ENCODE measurements around the gene CAMKK2. TPM values are rescaled to one million over a fixed set of nuclear protein-coding genes. Genes with fewer than 3 reads are reported as not detected.

CAMKK2 gene
- total RNA-seq, 4 donors from 2014 or later, result 17.5 to 155 (median 47.7) TPM

DNA sequence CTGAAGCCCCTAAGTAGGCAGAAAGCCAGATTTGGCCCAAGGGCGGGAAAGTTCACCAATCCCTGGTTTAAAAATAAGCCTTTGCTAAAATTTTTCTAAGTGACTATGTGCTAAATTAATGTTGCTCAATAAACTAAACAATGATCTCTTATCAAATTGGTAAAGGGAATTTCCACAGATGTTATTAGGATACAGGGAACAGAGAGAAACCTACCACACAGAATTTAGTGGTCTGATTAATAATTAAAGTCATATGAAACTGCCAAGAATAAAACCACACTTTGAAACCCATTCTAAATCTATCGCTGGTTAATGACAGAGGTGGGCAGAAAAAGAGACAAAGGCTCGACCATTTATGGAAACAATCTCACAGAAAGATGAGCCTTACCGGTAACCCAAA is 33.7 kb upstream of the CAMKK2 start:
- in situ Hi-C loops (cut with MboI; ENCODE audit: low pct_ligation_motif_present in 1 of 4, low pct_unique_long_range_greater_than_20kb in 1 of 4, low sequenced_read_pairs in 3 of 4), result loop anchor here (10.0 to 25.0 kb wide), 3 partner anchors 105 to 115 kb away; no protein-coding TSS in a partner anchor
- Histone ChIP-seq H3K27ac (no peak overlapping the region), H3K36me3 (peaks cover 0 to 74% (median 36%) of the 10 kb centered on the region in 4 donors), H3K4me1 (peaks cover 0 to 3% (median 1%) of the 10 kb centered on the region in 4 donors), H3K27me3 (no peaks in the 10 kb centered on the region), H3K9me3 (no peaks in the 10 kb centered on the region), H3K4me3 (no peak overlapping the region)
- TF ChIP-seq EP300 (IDR thresholded peaks at IDR 0.05; ENCODE audit: low read depth) (no peak), POLR2A (IDR thresholded peaks at IDR 0.05) (no peak), POLR2AphosphoS5 (IDR thresholded peaks at IDR 0.05) (no peak)
- TF ChIP-seq, protein P1, sequence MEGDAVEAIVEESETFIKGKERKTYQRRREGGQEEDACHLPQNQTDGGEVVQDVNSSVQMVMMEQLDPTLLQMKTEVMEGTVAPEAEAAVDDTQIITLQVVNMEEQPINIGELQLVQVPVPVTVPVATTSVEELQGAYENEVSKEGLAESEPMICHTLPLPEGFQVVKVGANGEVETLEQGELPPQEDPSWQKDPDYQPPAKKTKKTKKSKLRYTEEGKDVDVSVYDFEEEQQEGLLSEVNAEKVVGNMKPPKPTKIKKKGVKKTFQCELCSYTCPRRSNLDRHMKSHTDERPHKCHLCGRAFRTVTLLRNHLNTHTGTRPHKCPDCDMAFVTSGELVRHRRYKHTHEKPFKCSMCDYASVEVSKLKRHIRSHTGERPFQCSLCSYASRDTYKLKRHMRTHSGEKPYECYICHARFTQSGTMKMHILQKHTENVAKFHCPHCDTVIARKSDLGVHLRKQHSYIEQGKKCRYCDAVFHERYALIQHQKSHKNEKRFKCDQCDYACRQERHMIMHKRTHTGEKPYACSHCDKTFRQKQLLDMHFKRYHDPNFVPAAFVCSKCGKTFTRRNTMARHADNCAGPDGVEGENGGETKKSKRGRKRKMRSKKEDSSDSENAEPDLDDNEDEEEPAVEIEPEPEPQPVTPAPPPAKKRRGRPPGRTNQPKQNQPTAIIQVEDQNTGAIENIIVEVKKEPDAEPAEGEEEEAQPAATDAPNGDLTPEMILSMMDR (IDR thresholded peaks at IDR 0.05), result no peak
- WGBS, 2 donors (ENCODE audit: low coverage in 1 of 2), result 90 to 94% methylated on average over 4 of the region's 4 CpGs
- intact Hi-C loops (cut with DNase I; ENCODE audit: low total_unique reads), result no loop called here
- no peak for DNase-seq

DNA sequence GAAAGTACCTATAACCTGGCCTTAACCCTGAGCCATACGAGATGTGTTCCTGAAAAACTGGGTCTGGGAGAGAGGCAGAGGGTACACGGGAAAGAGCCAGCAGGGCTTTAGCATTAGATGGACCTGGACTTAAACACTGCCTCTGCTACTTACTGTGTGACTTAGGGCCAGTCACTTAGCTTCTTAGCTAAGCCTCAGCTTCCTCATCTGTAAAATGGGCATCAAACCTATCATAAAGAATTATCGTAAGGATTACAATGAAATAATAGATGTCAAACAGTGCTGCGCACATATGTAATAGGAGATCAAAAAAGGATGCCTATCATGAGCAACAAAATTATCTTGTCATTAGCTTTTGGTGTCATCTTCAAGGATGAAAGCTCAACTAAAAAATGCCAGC is 32.1 kb upstream of the CAMKK2 start:
- Histone ChIP-seq H3K9me3 (no peaks in the 10 kb centered on the region), H3K27me3 (no peaks in the 10 kb centered on the region), H3K4me3 (no peak overlapping the region), H3K27ac (no peak overlapping the region), H3K36me3 (peaks cover 0 to 75% (median 36%) of the 10 kb centered on the region in 4 donors), H3K4me1 (no peaks in the 10 kb centered on the region)
- intact Hi-C loops (cut with DNase I; ENCODE audit: low total_unique reads), result no loop called here
- DNase-seq, result no peak
- TF ChIP-seq POLR2AphosphoS5 (IDR thresholded peaks at IDR 0.05), result no peak
- no peak for TF ChIP-seq EP300 (IDR thresholded peaks at IDR 0.05; ENCODE audit: low read depth)
- TF ChIP-seq, protein P1 (IDR thresholded peaks at IDR 0.05), result no peak
- in situ Hi-C loops (cut with MboI; ENCODE audit: low pct_ligation_motif_present in 1 of 4, low pct_unique_long_range_greater_than_20kb in 1 of 4, low sequenced_read_pairs in 3 of 4), result loop anchor here in 1 of 4 donors (25.0 kb wide), 1 partner anchor 109 kb away; no protein-coding TSS in a partner anchor
- WGBS, 2 donors (ENCODE audit: low coverage in 1 of 2), result 96 to 100% methylated on average over 3 to 4 of the region's 4 CpGs

DNA sequence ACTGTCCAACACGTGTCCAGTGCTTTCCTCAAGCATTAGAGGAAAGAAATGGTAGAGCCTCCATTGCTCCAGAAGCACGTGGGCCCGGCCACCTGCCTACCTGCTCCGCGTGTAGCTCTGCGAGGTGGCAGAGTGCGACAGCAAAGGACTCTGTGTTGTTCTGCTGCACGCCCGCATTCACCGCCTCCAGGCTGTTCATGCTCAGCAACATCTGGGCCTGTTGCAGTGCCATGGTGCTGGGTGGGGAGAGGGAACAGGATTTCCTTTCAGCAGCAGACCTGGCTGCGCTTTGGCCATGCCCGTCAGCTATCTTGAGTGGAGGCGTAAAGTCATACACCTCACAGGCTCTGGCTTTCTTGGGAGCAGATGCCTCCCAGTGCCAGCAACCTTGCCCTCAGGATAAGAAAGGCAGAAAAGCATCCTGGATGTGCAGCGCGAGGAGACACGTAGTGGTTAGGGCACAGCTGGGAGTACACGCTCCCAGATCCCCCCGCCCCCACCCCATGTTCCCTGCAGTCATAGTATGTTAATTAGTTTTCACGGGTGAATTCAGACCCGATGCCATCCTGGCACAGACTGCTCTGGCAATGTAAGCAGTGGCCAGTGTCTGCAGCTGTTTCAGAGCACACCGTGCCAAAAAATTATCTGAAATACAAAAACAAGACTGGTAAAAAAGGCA is 30.6 kb upstream of the CAMKK2 start:
- intact Hi-C loops (cut with DNase I; ENCODE audit: low total_unique reads), result no loop called here
- TF ChIP-seq POLR2AphosphoS5 (IDR thresholded peaks at IDR 0.05) (no peak), EP300 (IDR thresholded peaks at IDR 0.05; ENCODE audit: low read depth) (no peak), POLR2A (IDR thresholded peaks at IDR 0.05) (no peak)
- TF ChIP-seq, protein P1 (IDR thresholded peaks at IDR 0.05), result no peak
- in situ Hi-C loops (cut with MboI; ENCODE audit: low pct_ligation_motif_present in 1 of 4, low pct_unique_long_range_greater_than_20kb in 1 of 4, low sequenced_read_pairs in 3 of 4), result loop anchor here in 1 of 4 donors (25.0 kb wide), 1 partner anchor 110 kb away; no protein-coding TSS in a partner anchor
- Histone ChIP-seq H3K4me1 (no peaks in the 10 kb centered on the region), H3K9me3 (no peaks in the 10 kb centered on the region), H3K27ac (no peak overlapping the region), H3K4me3 (no peak overlapping the region), H3K36me3 (peaks cover 0 to 77% (median 31%) of the 10 kb centered on the region in 4 donors), H3K27me3 (no peaks in the 10 kb centered on the region)
- 80 to 89% methylated on average over 1 to 15 of the region's 21 CpGs for WGBS, 2 donors (ENCODE audit: low coverage in 1 of 2)
- DNase-seq, result no peak

DNA sequence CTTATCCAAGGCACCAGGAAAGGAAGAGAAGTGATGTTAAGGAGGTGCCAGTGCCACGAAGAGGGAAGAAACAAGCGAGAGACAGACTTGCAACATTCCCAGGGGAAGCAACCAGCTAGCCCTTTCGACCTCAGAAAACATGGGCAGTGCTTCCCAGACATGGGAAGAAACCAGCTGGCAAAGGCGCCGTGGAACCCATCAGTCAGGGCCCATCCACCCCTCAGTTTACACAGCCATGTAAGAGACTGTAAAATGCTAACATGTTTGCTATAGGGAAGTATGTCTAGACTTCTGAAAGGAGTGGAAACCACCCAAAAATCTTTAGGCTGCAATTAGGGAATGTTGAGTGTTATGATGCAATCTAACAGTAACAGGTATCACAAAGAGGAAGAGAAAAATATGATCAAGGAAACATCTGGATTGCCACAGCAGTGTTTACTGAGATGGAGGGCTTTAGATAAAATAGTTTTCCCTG is 29.4 kb upstream of the CAMKK2 start:
- peaks cover 0 to 76% (median 26%) of the 10 kb centered on the region in 4 donors for H3K36me3 ChIP-seq
- WGBS, 2 donors (ENCODE audit: low coverage in 1 of 2), result 72% methylated on average over 5 of the region's 5 CpGs; no CpG with 5 or more reads in 1 of the 2 donors
- DNase-seq, result no peak
- in situ Hi-C loops (cut with MboI; ENCODE audit: low pct_ligation_motif_present in 1 of 4, low pct_unique_long_range_greater_than_20kb in 1 of 4, low sequenced_read_pairs in 3 of 4), result loop anchor here in 1 of 4 donors (25.0 kb wide), 1 partner anchor 111 kb away; no protein-coding TSS in a partner anchor
- H3K27ac ChIP-seq, result no peak overlapping the region
- no peak for TF ChIP-seq POLR2A (IDR thresholded peaks at IDR 0.05)
- TF ChIP-seq POLR2AphosphoS5 (IDR thresholded peaks at IDR 0.05), result no peak
- no peak for TF ChIP-seq EP300 (IDR thresholded peaks at IDR 0.05; ENCODE audit: low read depth)
- H3K27me3 ChIP-seq, result no peaks in the 10 kb centered on the region
- no peaks in the 10 kb centered on the region for H3K9me3 ChIP-seq
- H3K4me1 ChIP-seq, result no peaks in the 10 kb centered on the region
- no peak overlapping the region for H3K4me3 ChIP-seq
- intact Hi-C loops (cut with DNase I; ENCODE audit: low total_unique reads), result no loop called here

Data from transverse colon (tissue), 4 donors.